Measurements from ENCODE around the gene CDHR2.

DNA sequence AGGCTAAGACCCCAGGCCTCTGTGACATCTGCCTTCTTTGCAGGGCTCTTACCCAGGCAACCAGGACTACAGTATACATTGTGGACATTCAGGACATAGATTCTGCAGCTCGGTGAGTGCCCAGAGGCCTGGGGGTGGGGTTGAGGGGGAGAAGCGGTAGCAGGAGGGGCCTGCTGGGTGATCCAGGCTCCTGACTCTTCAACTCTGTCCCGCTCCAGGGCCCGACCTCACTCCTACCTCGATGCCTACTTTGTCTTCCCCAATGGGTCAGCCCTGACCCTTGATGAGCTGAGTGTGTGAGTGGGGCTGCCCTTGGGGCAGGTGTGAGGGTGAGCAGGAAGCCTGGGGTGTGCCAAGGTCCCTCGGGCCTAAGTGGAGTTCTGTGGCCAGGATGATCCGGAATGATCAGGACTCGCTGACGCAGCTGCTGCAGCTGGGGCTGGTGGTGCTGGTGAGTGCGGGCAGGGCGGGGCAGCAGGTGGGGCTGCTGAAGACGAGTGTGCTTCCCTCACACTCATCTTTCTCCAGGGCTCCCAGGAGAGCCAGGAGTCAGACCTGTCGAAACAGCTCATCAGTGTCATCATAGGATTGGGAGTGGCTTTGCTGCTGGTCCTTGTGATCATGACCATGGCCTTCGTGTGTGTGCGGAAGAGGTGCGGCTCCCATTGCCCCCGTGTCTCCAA, 41.0 kb downstream of the CDHR2 start:
- TF ChIP-seq, protein P1, sequence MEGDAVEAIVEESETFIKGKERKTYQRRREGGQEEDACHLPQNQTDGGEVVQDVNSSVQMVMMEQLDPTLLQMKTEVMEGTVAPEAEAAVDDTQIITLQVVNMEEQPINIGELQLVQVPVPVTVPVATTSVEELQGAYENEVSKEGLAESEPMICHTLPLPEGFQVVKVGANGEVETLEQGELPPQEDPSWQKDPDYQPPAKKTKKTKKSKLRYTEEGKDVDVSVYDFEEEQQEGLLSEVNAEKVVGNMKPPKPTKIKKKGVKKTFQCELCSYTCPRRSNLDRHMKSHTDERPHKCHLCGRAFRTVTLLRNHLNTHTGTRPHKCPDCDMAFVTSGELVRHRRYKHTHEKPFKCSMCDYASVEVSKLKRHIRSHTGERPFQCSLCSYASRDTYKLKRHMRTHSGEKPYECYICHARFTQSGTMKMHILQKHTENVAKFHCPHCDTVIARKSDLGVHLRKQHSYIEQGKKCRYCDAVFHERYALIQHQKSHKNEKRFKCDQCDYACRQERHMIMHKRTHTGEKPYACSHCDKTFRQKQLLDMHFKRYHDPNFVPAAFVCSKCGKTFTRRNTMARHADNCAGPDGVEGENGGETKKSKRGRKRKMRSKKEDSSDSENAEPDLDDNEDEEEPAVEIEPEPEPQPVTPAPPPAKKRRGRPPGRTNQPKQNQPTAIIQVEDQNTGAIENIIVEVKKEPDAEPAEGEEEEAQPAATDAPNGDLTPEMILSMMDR (IDR thresholded peaks at IDR 0.05): no peak
- TF ChIP-seq ZFX (IDR thresholded peaks at IDR 0.05; ENCODE audit: borderline replicate concordance): no peak
